ENCODE data around the gene EPB41L4A.

GRCh38 chr5:112113565-112113964 lies 305.5 kb downstream of the EPB41L4A start:
- TF ChIP-seq CTCF (IDR thresholded peaks at IDR 0.05) = no peak
- no peak for TF ChIP-seq POLR2A (IDR thresholded peaks at IDR 0.05)

Measured in ovary (tissue), 3 donors.